SK-MEL-5 (cell line): Measurements from ENCODE around the gene TANGO2. TPM values are rescaled to one million over a fixed set of nuclear protein-coding genes. Genes with fewer than 3 reads are reported as not detected.

ENCODE experiments used
- DNase-seq: peaks from one replicate; pipeline ENCODE4 v3.0.0-alpha.2; 2016; ENCODE audit warnings: low read depth, low spot score
- in situ Hi-C: cut with HindIII; loops from 2 replicates; pipeline ENCODE4 v1.10.0; 2016; ENCODE audit warnings: low sequenced_read_pairs, high pct_unique_total_duplicates, low pct_unique_long_range_greater_than_20kb
- total RNA-seq: library from RNA; depleted of rRNA; stranded (reverse); fragments of >200 nt; shearing (Covaris generic); gene quantifications from 2 replicates; pipeline ENCODE4 v1.2.3, GENCODE V29; 2014

TANGO2 gene
- total RNA-seq, 1 experiment from 2014 or later = 68.3 TPM

- in situ Hi-C loops = no loop called here
- no peak for DNase-seq
Measured at GRCh38 chr22:20003304-20003703, 17.6 kb upstream of the TANGO2 start.

GRCh38 chr22:20004464-20004863 lies 16.4 kb upstream of the TANGO2 start:
- in situ Hi-C loops = no loop called here
- no peak for DNase-seq

GRCh38 chr22:20008221-20008995 lies 12.5 kb upstream of the TANGO2 start:
- in situ Hi-C loops = no loop called here
- DNase-seq = no peak

GRCh38 chr22:20009018-20009491 lies 11.9 kb upstream of the TANGO2 start:
- in situ Hi-C loops = no loop called here
- no peak for DNase-seq

- in situ Hi-C loops = no loop called here
Measured at GRCh38 chr22:20009582-20010306, 11.2 kb upstream of the TANGO2 start.

GRCh38 chr22:20010307-20011122 lies 10.4 kb upstream of the TANGO2 start:
- no peak for DNase-seq
- in situ Hi-C loops = no loop called here

More at GRCh38 chr22:20009582-20010306, 11.2 kb upstream of the TANGO2 start:
- DNase-seq = no peak

- in situ Hi-C loops = no loop called here
Measured at GRCh38 chr22:20011123-20011992, 9.6 kb upstream of the TANGO2 start.

GRCh38 chr22:20011993-20012740 lies 8.7 kb upstream of the TANGO2 start:
- in situ Hi-C loops = no loop called here
- DNase-seq = no peak

More at GRCh38 chr22:20011123-20011992, 9.6 kb upstream of the TANGO2 start:
- no peak for DNase-seq

GRCh38 chr22:20012741-20013331 lies 8.1 kb upstream of the TANGO2 start:
- in situ Hi-C loops = no loop called here
- DNase-seq = no peak

GRCh38 chr22:20013382-20013871 lies 7.5 kb upstream of the TANGO2 start:
- in situ Hi-C loops = no loop called here
- peak; percentile 71 for DNase-seq

GRCh38 chr22:20014526-20015186 lies 6.3 kb upstream of the TANGO2 start:
- DNase-seq = no peak
- in situ Hi-C loops = no loop called here

GRCh38 chr22:20015187-20015625 lies 5.7 kb upstream of the TANGO2 start:
- no peak for DNase-seq
- in situ Hi-C loops = no loop called here

- no peak for DNase-seq
- in situ Hi-C loops = no loop called here
Measured at GRCh38 chr22:20015971-20016733, 4.8 kb upstream of the TANGO2 start.

- in situ Hi-C loops = no loop called here
- peak; percentile 88 for DNase-seq
Measured at GRCh38 chr22:20016734-20017621, 3.9 kb upstream of the TANGO2 start, which contains the start of gene ARVCF. TSS of gene ARVCF (minus strand) at chr22:20016823. CDS start at chr22:19990794, 26,029 bp downstream.
